HG03565 (cell line): ENCODE data around the gene SFMBT1.

Experiments
- ATAC-seq: cut with Tn5 transposase; IDR thresholded peaks from one replicate; pipeline ENCODE4 v1.9.1; 2021; ENCODE audit warnings: mild to moderate bottlenecking, moderate library complexity; ENCODE audit not compliant: unreplicated experiment

Gene SFMBT1

GRCh38 chr3:52859686-52860423, 186.0 kb downstream of the SFMBT1 start:
- ATAC-seq, result no peak

- ATAC-seq, result no peak
These were observed 188.0 kb downstream of the SFMBT1 start for GRCh38 chr3:52857864-52858263.

- ATAC-seq, result no peak
These were observed 188.7 kb downstream of the SFMBT1 start for GRCh38 chr3:52857133-52857532.

DNA sequence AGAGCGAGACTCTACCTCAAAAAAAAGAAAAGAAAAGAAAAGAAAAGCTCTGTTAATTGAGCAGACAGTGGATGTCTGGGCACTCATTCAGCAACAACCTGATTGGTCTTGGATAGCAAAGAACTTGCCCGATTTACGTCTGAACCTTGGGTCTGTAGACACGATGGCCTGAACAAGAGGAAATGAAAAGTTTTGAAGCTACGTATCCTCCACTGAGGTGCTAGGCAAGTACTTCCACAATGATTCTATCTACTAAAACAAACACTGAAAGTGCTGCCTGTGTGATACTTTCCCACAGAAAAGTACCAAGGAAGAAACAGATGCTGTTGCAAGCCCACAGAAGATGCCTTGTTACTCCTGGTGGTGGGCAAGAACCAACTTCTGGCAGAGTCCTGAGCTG, 189.2 kb downstream of the SFMBT1 start:
- ATAC-seq, result no peak

DNA sequence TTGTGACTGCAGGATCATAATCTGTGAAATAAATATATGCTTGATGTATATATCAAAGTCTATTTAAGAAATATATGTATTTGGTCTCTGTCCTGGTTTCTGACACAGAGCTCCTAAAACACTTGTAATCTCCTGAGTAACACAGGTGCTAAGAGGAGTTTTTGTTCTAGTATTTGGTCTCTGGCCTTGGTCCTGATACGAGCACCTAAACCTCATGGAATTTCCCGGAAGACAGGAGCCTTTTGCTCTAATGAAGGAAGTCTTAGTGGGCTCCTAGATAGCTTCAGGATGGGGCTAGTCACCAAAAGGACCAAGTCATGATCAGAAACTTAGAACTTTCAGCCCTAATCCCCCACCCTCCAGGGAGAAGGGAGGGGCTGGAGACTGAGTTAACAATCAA, 191.9 kb downstream of the SFMBT1 start:
- ATAC-seq, result no peak
